Measurements from ENCODE around the gene COPG2.

Gene COPG2

DNA sequence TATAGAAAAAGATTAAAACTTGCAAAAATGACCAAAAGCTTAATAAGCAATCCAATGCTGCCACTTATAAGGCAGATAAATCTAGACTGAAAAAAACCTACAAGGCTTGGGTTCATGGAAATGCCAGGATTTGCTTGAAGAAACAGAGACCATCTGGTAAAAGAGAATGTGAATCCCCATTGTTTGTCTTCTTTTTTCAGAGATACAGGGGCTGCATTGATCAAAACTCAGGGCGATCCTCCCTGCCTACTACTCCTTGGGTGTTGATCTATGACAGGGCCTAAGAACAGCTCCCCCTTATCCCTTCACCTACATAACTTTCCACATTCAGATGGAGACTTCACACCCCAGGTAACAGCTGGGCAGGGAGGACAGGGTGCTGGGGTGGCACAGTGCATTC, 21.1 kb upstream of the COPG2 start:
- H3K4me3 ChIP-seq (ENCODE audit: low read length) = no peak overlapping the region
- H3K9ac ChIP-seq (ENCODE audit: low read depth, low read length) = no peak overlapping the region
- no peaks in the 10 kb centered on the region for H3K36me3 ChIP-seq (ENCODE audit: insufficient read depth, low read depth, low read length)
- H3K9me3 ChIP-seq (ENCODE audit: insufficient read depth, low read depth, low read length) = peaks cover 24% of the 10 kb centered on the region; the same call in 1 of the 2 replicates
- no peak overlapping the region for H3K27ac ChIP-seq (ENCODE audit: low read length)
- no peaks in the 10 kb centered on the region for H3K4me1 ChIP-seq (ENCODE audit: insufficient read depth, low read length)
- H3K27me3 ChIP-seq (ENCODE audit: insufficient read depth, low read length) = no peaks in the 10 kb centered on the region

DNA sequence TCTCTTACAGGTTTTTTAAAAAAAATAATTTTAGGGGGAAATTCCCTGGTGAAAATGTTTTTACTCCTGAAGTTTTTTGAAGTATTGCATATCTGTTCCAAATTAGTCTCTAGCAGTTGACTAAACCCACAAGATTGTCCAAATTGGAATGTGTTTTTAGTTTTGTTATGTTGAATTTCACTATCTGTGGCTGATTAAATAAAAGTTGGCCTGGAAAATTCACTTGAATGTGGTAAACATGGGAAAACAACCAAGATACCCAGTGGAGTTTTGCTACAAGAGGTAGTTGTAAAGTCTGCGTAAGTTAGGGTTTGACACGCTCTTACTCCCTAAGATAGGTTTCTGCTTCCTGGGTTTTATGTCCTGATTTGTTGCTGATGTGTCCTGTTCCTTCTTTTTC, 14.5 kb upstream of the COPG2 start:
- Histone ChIP-seq H3K27me3 (ENCODE audit: insufficient read depth, low read length) (no peaks in the 10 kb centered on the region), H3K4me3 (ENCODE audit: low read length) (no peak overlapping the region), H3K27ac (ENCODE audit: low read length) (no peak overlapping the region), H3K36me3 (ENCODE audit: insufficient read depth, low read depth, low read length) (no peaks in the 10 kb centered on the region), H3K9ac (ENCODE audit: low read depth, low read length) (no peak overlapping the region), H3K9me3 (ENCODE audit: insufficient read depth, low read depth, low read length) (0 out of 2 replicates have a peak, but pooled peaks cover 3% of the 10 kb centered on the region), H3K4me1 (ENCODE audit: insufficient read depth, low read length) (no peaks in the 10 kb centered on the region)

DNA sequence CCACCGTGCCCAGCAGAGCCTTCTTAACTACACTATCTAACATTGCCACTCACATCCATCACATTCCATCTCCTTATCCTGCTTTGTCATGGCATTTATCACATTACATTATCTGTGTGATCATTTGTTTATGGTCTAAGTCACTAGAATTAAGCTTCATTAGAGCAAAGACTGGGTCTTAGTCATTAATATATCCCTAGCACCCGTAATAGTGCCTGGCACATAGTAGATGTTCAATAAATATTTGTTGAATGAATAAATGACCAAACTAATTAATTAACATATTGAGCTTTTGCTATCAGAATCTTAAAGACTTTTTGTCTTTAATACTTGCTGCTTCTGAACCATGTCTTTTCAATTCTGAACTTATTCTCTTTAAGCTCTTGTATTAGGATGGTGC, 5.9 kb upstream of the COPG2 start:
- Histone ChIP-seq H3K9ac (ENCODE audit: low read depth, low read length) (no peak overlapping the region), H3K27ac (ENCODE audit: low read length) (no peak overlapping the region), H3K9me3 (ENCODE audit: insufficient read depth, low read depth, low read length) (no peaks in the 10 kb centered on the region), H3K4me3 (ENCODE audit: low read length) (no peak overlapping the region), H3K4me1 (ENCODE audit: insufficient read depth, low read length) (no peaks in the 10 kb centered on the region), H3K36me3 (ENCODE audit: insufficient read depth, low read depth, low read length) (no peaks in the 10 kb centered on the region), H3K27me3 (ENCODE audit: insufficient read depth, low read length) (peaks cover 8% of the 10 kb centered on the region)

DNA sequence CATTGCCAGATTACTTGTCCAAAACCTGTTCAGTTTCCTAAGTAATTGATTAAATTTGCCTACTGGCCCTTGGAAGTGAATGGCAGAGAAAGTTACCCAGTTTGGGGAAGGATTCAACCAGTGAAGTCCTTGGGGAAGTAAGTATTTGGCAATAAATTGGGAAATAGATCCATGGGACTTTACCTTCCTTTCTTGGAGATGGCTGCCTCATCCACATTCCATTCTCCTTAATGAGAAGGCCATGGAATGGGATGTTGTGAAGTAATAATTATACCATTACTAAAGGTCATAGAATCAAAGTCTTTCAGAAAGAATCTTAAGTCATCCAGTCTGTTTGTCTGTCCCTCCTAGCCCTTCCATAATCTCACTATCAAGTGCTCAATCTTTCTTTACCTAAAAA, 4.5 kb upstream of the COPG2 start:
- no peaks in the 10 kb centered on the region for H3K36me3 ChIP-seq (ENCODE audit: insufficient read depth, low read depth, low read length)
- H3K4me1 ChIP-seq (ENCODE audit: insufficient read depth, low read length) = no peaks in the 10 kb centered on the region
- no peak overlapping the region for H3K4me3 ChIP-seq (ENCODE audit: low read length)
- H3K27me3 ChIP-seq (ENCODE audit: insufficient read depth, low read length) = peaks cover 14% of the 10 kb centered on the region
- H3K9me3 ChIP-seq (ENCODE audit: insufficient read depth, low read depth, low read length) = no peaks in the 10 kb centered on the region
- no peak overlapping the region for H3K9ac ChIP-seq (ENCODE audit: low read depth, low read length)
- no peak overlapping the region for H3K27ac ChIP-seq (ENCODE audit: low read length)

GRCh38 chr7:130672146-130672545, 3.6 kb upstream of the COPG2 start:
- Histone ChIP-seq H3K4me1 (ENCODE audit: insufficient read depth, low read length) (peaks cover 6% of the 10 kb centered on the region), H3K9me3 (ENCODE audit: insufficient read depth, low read depth, low read length) (no peaks in the 10 kb centered on the region), H3K4me3 (ENCODE audit: low read length) (no peak overlapping the region), H3K27ac (ENCODE audit: low read length) (no peak overlapping the region), H3K36me3 (ENCODE audit: insufficient read depth, low read depth, low read length) (no peaks in the 10 kb centered on the region), H3K9ac (ENCODE audit: low read depth, low read length) (no peak overlapping the region), H3K27me3 (ENCODE audit: insufficient read depth, low read length) (peaks cover 14% of the 10 kb centered on the region)

GRCh38 chr7:130669085-130669700, 645 bp upstream of the COPG2 start:
- peaks cover 14% of the 10 kb centered on the region for H3K27me3 ChIP-seq (ENCODE audit: insufficient read depth, low read length)
- H3K4me3 ChIP-seq (ENCODE audit: low read length) = peak overlapping the region; percentile 88
- peak overlapping the region; percentile 83; the same call in 1 of the 2 replicates for H3K9ac ChIP-seq (ENCODE audit: low read depth, low read length)
- peaks cover 23% of the 10 kb centered on the region for H3K36me3 ChIP-seq (ENCODE audit: insufficient read depth, low read depth, low read length)
- H3K4me1 ChIP-seq (ENCODE audit: insufficient read depth, low read length) = peaks cover 6% of the 10 kb centered on the region
- no peaks in the 10 kb centered on the region for H3K9me3 ChIP-seq (ENCODE audit: insufficient read depth, low read depth, low read length)
- H3K27ac ChIP-seq (ENCODE audit: low read length) = no peak overlapping the region

- Histone ChIP-seq H3K36me3 (ENCODE audit: insufficient read depth, low read depth, low read length) (peaks cover 31% of the 10 kb centered on the region), H3K4me1 (ENCODE audit: insufficient read depth, low read length) (peaks cover 6% of the 10 kb centered on the region), H3K9me3 (ENCODE audit: insufficient read depth, low read depth, low read length) (no peaks in the 10 kb centered on the region), H3K27me3 (ENCODE audit: insufficient read depth, low read length) (peaks cover 14% of the 10 kb centered on the region), H3K4me3 (ENCODE audit: low read length) (peak overlapping the region; percentile 91), H3K27ac (ENCODE audit: low read length) (no peak overlapping the region), H3K9ac (ENCODE audit: low read depth, low read length) (peak overlapping the region; percentile 84; the same call in 1 of the 2 replicates)
These were observed 823 bp downstream of the COPG2 start for GRCh38 chr7:130667593-130668257.

GRCh38 chr7:130662426-130662825, 6.1 kb downstream of the COPG2 start:
- H3K27me3 ChIP-seq (ENCODE audit: insufficient read depth, low read length) = no peaks in the 10 kb centered on the region
- no peak overlapping the region for H3K27ac ChIP-seq (ENCODE audit: low read length)
- peaks cover 68% of the 10 kb centered on the region for H3K36me3 ChIP-seq (ENCODE audit: insufficient read depth, low read depth, low read length)
- H3K9ac ChIP-seq (ENCODE audit: low read depth, low read length) = no peak overlapping the region
- H3K9me3 ChIP-seq (ENCODE audit: insufficient read depth, low read depth, low read length) = no peaks in the 10 kb centered on the region
- H3K4me1 ChIP-seq (ENCODE audit: insufficient read depth, low read length) = peaks cover 3% of the 10 kb centered on the region
- H3K4me3 ChIP-seq (ENCODE audit: low read length) = no peak overlapping the region

GRCh38 chr7:130655286-130655685, 13.3 kb downstream of the COPG2 start:
- H3K9me3 ChIP-seq (ENCODE audit: insufficient read depth, low read depth, low read length) = no peaks in the 10 kb centered on the region
- H3K27ac ChIP-seq (ENCODE audit: low read length) = no peak overlapping the region
- no peak overlapping the region for H3K4me3 ChIP-seq (ENCODE audit: low read length)
- no peaks in the 10 kb centered on the region for H3K4me1 ChIP-seq (ENCODE audit: insufficient read depth, low read length)
- no peaks in the 10 kb centered on the region for H3K27me3 ChIP-seq (ENCODE audit: insufficient read depth, low read length)
- no peak overlapping the region for H3K9ac ChIP-seq (ENCODE audit: low read depth, low read length)
- peaks cover 49% of the 10 kb centered on the region for H3K36me3 ChIP-seq (ENCODE audit: insufficient read depth, low read depth, low read length)

DNA sequence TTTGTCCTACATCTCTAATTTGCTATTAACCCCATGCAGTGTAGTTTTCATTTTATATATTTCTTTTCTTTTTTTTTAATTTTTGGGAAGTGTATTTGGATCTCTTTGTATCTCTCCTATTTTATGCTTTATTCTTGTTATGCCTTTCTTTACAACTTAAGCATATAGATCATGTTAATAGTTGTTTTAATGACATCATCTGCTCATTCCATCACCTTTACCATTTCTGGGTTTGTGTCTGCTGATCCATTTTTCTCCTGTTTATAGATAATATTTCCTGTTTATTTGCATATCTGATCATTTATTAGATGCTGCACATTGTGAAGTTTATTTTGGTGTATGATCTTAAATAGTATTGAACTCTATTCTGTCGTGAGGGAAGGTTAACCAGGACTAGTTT, 13.7 kb downstream of the COPG2 start:
- H3K4me3 ChIP-seq (ENCODE audit: low read length) = no peak overlapping the region
- no peak overlapping the region for H3K27ac ChIP-seq (ENCODE audit: low read length)
- no peaks in the 10 kb centered on the region for H3K27me3 ChIP-seq (ENCODE audit: insufficient read depth, low read length)
- H3K9me3 ChIP-seq (ENCODE audit: insufficient read depth, low read depth, low read length) = no peaks in the 10 kb centered on the region
- no peaks in the 10 kb centered on the region for H3K4me1 ChIP-seq (ENCODE audit: insufficient read depth, low read length)
- H3K36me3 ChIP-seq (ENCODE audit: insufficient read depth, low read depth, low read length) = peaks cover 48% of the 10 kb centered on the region
- no peak overlapping the region for H3K9ac ChIP-seq (ENCODE audit: low read depth, low read length)

DNA sequence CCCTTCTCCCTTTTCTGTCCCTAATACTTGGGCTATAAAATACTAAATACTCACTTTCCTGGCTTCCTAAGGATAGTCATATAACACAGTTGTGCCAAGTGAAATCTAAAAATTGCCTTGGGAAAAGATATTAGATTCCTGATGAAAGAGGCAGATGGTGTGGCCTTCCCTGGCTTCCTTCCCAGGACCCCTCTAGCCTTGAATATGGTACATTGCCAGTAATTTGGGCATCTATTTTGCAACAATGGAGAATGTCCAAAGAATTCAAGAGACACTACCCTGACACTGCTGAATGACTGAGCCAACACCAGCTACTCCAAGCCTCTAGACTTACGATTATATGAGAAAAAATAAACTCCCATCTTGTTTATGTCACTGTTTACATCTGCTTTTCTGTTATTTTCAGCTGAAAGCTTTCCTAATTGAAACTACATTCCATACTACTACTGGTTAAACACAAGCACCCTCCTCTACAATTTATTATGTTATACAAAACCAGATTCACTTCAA, 17.9 kb downstream of the COPG2 start:
- no peak overlapping the region for H3K4me3 ChIP-seq (ENCODE audit: low read length)
- H3K36me3 ChIP-seq (ENCODE audit: insufficient read depth, low read depth, low read length) = peaks cover 54% of the 10 kb centered on the region

More for the DNA sequence above, 17.9 kb downstream of the COPG2 start:
- Histone ChIP-seq H3K27ac (ENCODE audit: low read length) (no peak overlapping the region), H3K4me1 (ENCODE audit: insufficient read depth, low read length) (no peaks in the 10 kb centered on the region), H3K27me3 (ENCODE audit: insufficient read depth, low read length) (no peaks in the 10 kb centered on the region), H3K9ac (ENCODE audit: low read depth, low read length) (no peak overlapping the region), H3K9me3 (ENCODE audit: insufficient read depth, low read depth, low read length) (no peaks in the 10 kb centered on the region)

Data from iPS-20b (cell line).